GM12873 (cell line): ENCODE measurements around the gene GK.

ENCODE experiments used
- CTCF ChIP-seq: IDR thresholded peaks from 2 replicates; pipeline ENCODE4 v1.5.1; 2012; ENCODE audit warnings: low read depth, mild to moderate bottlenecking, moderate library complexity, low read length, control low read depth; ENCODE audit not compliant: insufficient read depth; ENCODE audit errors: missing control alignments

Gene GK

DNA sequence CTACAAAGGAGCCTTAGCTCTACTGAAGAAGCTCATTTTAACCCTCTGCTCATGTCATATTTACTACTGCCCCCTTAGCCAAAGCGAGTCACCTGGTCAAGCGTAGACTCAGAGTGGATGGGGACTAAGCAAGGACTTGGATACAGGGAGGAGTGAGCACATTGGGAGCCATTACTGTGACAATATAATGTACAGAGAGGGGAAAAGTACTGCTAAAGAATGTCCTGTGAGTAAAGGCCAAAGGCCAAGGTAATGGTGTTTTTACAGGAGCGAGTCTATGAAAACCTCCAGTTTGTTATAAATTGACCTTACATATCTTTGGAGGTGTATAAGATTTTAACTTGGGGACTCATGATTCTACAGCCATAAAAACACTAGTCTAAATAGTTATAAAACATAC is 10.6 kb upstream of the GK start:
- TF ChIP-seq CTCF = no peak

DNA sequence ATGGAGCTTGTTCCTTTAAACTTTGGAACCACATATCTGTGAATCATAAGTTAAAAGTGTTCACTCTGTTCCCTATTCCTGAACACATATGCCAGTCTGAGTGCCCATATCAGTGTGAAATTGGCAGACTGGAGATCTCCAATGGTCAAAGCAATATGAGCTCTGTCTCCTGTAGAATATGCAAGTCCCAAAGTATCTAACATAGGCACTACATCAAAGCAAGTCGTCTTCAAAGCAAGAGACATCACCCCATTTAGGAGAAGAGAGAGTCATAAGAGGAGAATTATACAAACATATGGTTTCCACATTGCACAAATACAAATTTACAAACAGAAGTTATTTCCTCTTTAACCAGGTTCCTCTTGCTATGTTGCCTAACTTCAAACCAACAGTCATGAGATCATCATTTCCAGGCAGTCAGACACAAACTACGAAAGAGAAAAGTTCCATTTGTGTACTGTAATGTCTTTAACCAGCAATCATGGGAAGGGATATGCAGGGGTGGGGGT is 9.9 kb upstream of the GK start:
- TF ChIP-seq CTCF = no peak

- no peak for TF ChIP-seq CTCF
Measured at GRCh38 chrX:30649859-30650258, 3.4 kb upstream of the GK start.

DNA sequence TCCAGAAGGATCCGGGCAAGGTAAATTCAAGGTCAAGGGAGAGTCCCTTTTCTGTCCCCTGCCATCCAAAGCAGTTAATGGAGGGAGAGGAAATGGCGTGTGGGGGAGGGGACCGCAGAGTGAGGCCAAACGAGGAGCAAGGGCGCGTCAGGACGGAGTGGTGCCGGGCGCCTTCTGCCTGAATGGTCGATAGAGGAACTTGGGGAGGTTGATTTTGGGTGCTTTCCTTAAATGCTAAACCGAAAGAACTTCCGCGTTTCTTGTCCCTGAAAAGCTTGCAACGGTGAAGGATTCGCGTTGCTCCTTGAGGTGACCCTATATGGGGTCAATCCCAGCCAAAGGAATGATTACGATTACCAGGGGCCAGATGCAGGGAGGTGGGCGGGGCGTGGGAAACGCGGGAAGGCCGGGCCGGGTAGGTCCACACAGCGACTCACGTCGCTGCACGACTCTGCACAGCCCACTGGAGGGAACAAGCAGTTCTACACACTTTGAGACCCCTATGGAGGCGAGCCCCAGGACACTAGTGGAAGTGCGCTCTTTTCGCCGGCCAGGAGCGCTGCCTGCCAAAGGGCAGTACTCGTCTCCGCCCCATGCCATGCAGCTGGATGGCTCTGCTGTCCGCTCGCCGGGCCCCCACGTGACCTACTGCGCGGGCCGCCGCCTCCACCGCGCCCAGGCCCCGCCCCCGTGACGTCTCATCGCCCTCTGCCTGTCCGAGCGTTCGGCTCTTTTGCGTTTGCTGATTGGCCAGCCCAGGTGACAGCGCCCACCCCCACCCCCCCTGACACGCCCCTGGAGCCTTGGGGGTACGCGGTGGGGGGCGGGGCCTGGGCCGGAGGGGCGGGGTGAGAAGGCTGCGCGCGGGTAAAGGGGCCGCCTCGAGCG is 452 bp upstream of the GK start:
- TF ChIP-seq CTCF = no peak

GRCh38 chrX:30654989-30655607 is 1.9 kb downstream of the GK start:
- no peak for TF ChIP-seq CTCF

- no peak for TF ChIP-seq CTCF
Measured at GRCh38 chrX:30655991-30656390, 2.8 kb downstream of the GK start.
